ENCODE measurements around the gene BMPR1B. TPM values are rescaled to one million over a fixed set of nuclear protein-coding genes. Genes with fewer than 3 reads are reported as not detected.

Gene BMPR1B
- total and polyA plus RNA-seq, 2 donors (not counting 1 experiment from before 2014, with no cell fraction given), result not detected

- Histone ChIP-seq H3K36me3 (replicated peaks in 1 of 2; ENCODE audit: control extremely low read depth in 1 of 2, control insufficient read depth in 1 of 2, extremely low read depth in 1 of 2, insufficient read depth in 2 of 2, low read length in 1 of 2) (no peaks in the 10 kb centered on the region), H3K4me3 (ENCODE audit: control extremely low read depth in 1 of 5, extremely low read depth in 1 of 5, insufficient read depth in 1 of 5, low read depth in 2 of 5, low read length in 4 of 5) (no peak overlapping the region), H3K27ac (ENCODE audit: low read length in 2 of 2) (no peak overlapping the region), H3K79me2 (ENCODE audit: control insufficient read depth, insufficient read depth, low read length) (no peaks in the 10 kb centered on the region), H3K27me3 (replicated peaks in 1 of 4; ENCODE audit: control extremely low read depth in 1 of 4, control insufficient read depth in 3 of 4, insufficient read depth in 4 of 4, low read length in 3 of 4) (no peaks in the 10 kb centered on the region), H3K9me3 (ENCODE audit: control extremely low read depth in 1 of 3, control insufficient read depth in 2 of 3, insufficient read depth in 1 of 3, low read length in 2 of 3) (no peaks in the 10 kb centered on the region), H3K9ac (ENCODE audit: low read length) (no peak overlapping the region), H3K4me1 (ENCODE audit: control insufficient read depth in 2 of 2, insufficient read depth in 2 of 2, low read length in 2 of 2) (no peaks in the 10 kb centered on the region), H3K4me2 (replicated peaks; ENCODE audit: low read depth, low read length, poor library complexity, severe bottlenecking) (no peak overlapping the region), H4K20me1 (ENCODE audit: control insufficient read depth, insufficient read depth, low read length, poor library complexity, severe bottlenecking) (no peaks in the 10 kb centered on the region), H2AFZ (ENCODE audit: insufficient read depth, low read depth, low read length, poor library complexity, severe bottlenecking) (no peak overlapping the region)
- WGBS (ENCODE audit: insufficient coverage), result 94% methylated on average over 4 of the region's 4 CpGs
- intact Hi-C loops (cut with micrococcal nuclease), result no loop called here
- no peak for ATAC-seq (ENCODE audit: low read depth)
- H3K27me3 Mint-ChIP-seq, result peaks cover 3% of the 10 kb centered on the region
- DNase-seq, result no peak
- H3K27ac Mint-ChIP-seq, result no peak overlapping the region
- H3K4me3 Mint-ChIP-seq, result no peak overlapping the region
- POLR2A ChIA-PET, result no interaction called here
- H3K4me1 Mint-ChIP-seq, result no peaks in the 10 kb centered on the region
- CTCF ChIA-PET, result no interaction called here
- TF ChIP-seq CTCF (IDR thresholded peaks at IDR 0.05) (no peak), EZH2 (IDR thresholded peaks at IDR 0.05; ENCODE audit: borderline replicate concordance, insufficient read depth, low read depth, low read length, poor library complexity, severe bottlenecking) (no peak)
- no peaks in the 10 kb centered on the region for H3K9me3 Mint-ChIP-seq (ENCODE audit: insufficient read depth)
These were observed 401.6 kb downstream of the BMPR1B start for GRCh38 chr4:95159384-95159783.

DNA sequence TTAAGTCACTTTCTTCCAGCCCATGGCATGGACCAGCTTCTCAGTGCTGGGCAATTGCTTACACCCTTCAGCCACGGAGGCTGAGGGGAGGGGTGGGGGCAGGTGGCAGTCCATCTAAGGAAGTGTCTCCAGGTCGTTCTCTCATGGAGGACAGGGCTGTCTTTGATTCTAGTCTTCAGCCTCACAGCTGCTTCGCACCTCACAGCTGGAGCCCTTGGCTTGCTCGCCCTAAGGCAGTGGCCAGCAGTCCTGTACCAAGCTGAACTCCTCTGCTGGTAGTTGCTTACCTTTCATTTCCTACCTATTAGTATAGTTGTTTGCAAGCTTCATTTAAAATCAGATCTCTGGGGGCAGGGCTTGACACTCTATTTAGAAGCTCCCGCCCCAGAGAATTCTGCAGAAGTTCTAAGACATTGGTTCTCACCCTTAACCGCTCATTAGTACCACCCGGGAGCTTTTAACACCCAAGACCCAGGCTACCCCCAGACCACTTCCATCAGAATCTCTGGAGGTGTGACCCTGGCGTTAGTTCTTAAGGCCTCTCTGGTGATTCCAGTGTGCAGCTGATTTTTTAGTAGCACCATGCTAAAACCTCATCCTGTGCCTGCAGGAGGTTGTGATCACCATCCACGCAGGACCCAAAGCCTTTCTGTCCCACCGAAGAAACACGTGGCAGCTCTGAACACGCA is 404.2 kb downstream of the BMPR1B start:
- peaks cover 1% of the 10 kb centered on the region for H3K4me1 Mint-ChIP-seq
- TF ChIP-seq CTCF (IDR thresholded peaks at IDR 0.05), result no peak
- TF ChIP-seq EZH2 (IDR thresholded peaks at IDR 0.05; ENCODE audit: borderline replicate concordance, insufficient read depth, low read depth, low read length, poor library complexity, severe bottlenecking), result no peak

More for the DNA sequence above, 404.2 kb downstream of the BMPR1B start:
- Mint-ChIP-seq H3K4me3 (no peak overlapping the region), H3K9me3 (ENCODE audit: insufficient read depth) (no peaks in the 10 kb centered on the region), H3K27ac (no peak overlapping the region), H3K27me3 (peaks cover 3% of the 10 kb centered on the region)
- Histone ChIP-seq H3K79me2 (ENCODE audit: control insufficient read depth, insufficient read depth, low read length) (no peaks in the 10 kb centered on the region), H3K27me3 (replicated peaks in 1 of 4; ENCODE audit: control extremely low read depth in 1 of 4, control insufficient read depth in 3 of 4, insufficient read depth in 4 of 4, low read length in 3 of 4) (no peaks in the 10 kb centered on the region), H3K4me3 (ENCODE audit: control extremely low read depth in 1 of 5, extremely low read depth in 1 of 5, insufficient read depth in 1 of 5, low read depth in 2 of 5, low read length in 4 of 5) (no peak overlapping the region), H2AFZ (ENCODE audit: insufficient read depth, low read depth, low read length, poor library complexity, severe bottlenecking) (no peak overlapping the region), H3K27ac (ENCODE audit: low read length in 2 of 2) (no peak overlapping the region), H3K9ac (ENCODE audit: low read length) (no peak overlapping the region), H4K20me1 (ENCODE audit: control insufficient read depth, insufficient read depth, low read length, poor library complexity, severe bottlenecking) (no peaks in the 10 kb centered on the region), H3K9me3 (ENCODE audit: control extremely low read depth in 1 of 3, control insufficient read depth in 2 of 3, insufficient read depth in 1 of 3, low read length in 2 of 3) (no peaks in the 10 kb centered on the region), H3K4me1 (ENCODE audit: control insufficient read depth in 2 of 2, insufficient read depth in 2 of 2, low read length in 2 of 2) (no peaks in the 10 kb centered on the region), H3K36me3 (replicated peaks in 1 of 2; ENCODE audit: control extremely low read depth in 1 of 2, control insufficient read depth in 1 of 2, extremely low read depth in 1 of 2, insufficient read depth in 2 of 2, low read length in 1 of 2) (no peaks in the 10 kb centered on the region), H3K4me2 (replicated peaks; ENCODE audit: low read depth, low read length, poor library complexity, severe bottlenecking) (no peak overlapping the region)
- POLR2A ChIA-PET, result no interaction called here
- ATAC-seq (ENCODE audit: low read depth), result no peak
- CTCF ChIA-PET, result interaction anchor here (1.2 to 2.0 kb wide), 2 partner anchors 8 to 9 kb away, joined by 5 to 9 read pairs; no protein-coding TSS in a partner anchor
- no peak for DNase-seq
- intact Hi-C loops (cut with micrococcal nuclease), result no loop called here
- 88% methylated on average over 8 of the region's 12 CpGs for WGBS (ENCODE audit: insufficient coverage)
